HG03159 (cell line): ENCODE results near the gene KRTAP12-4.
"Not testable (repeated sequence)": the region's sequence is repeated elsewhere in the genome, so short reads cannot be mapped to it uniquely, and the experiment has no call there.

ENCODE experiments used
- ATAC-seq: cut with Tn5 transposase; IDR thresholded peaks from one replicate; pipeline ENCODE4 v1.9.1; 2021; ENCODE audit warnings: mild to moderate bottlenecking, moderate library complexity; ENCODE audit not compliant: unreplicated experiment

Gene KRTAP12-4

GRCh38 chr21:44613386-44614155 is 40.9 kb downstream of the KRTAP12-4 start:
- ATAC-seq, result no peak

DNA sequence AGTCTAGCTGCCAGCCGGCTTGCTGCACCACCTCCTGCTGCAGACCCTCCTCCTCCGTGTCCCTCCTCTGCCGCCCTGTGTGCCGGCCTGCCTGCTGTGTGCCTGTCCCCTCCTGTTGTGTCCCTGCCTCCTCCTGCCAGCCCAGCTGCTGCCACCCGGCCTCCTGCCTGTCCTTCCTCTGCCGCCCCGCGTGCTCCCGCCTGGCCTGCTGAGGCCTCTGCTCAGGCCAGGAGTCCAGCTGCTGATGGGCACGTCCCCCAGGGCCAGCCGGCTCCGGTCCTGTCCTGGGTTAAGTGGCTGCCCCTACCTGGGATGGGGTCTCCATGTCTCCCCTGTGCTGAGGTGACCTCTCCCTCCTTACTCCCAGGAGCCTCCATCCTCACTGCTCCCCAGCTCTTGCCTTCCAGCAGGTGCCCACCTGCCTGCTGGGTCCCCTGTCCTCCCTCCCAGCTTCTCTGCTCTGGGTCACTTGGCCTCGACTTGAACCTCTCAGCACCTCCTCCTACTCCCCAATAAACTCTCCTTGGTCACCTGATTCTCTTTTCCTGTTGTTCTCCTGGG is 41.7 kb downstream of the KRTAP12-4 start:
- no peak for ATAC-seq

GRCh38 chr21:44612029-44612486 is 42.4 kb downstream of the KRTAP12-4 start, which contains the start of gene KRTAP10-8:
TSS of gene KRTAP10-8 (plus strand) at chr21:44612079. CDS start at chr21:44612101, 22 bp downstream.
- ATAC-seq, result no peak

DNA sequence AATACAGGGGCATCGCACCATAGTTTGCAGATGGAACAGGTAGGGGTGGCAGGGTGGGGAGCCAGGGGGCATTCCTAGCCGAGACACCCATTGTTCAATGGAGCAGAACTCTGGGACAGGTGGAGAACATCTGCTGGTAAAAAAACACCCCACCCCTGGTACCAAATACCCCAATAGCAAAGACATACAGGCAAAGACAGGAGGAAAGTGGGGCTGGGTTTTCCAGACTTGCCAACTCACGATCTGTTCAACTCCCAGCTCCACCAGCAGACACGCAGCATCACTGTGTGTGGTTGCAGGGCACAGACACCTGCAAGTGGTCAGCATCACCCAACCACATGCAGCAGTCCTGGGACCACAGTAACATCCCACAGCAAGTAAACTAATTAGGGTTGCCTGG is 42.9 kb downstream of the KRTAP12-4 start:
- ATAC-seq, result no peak

DNA sequence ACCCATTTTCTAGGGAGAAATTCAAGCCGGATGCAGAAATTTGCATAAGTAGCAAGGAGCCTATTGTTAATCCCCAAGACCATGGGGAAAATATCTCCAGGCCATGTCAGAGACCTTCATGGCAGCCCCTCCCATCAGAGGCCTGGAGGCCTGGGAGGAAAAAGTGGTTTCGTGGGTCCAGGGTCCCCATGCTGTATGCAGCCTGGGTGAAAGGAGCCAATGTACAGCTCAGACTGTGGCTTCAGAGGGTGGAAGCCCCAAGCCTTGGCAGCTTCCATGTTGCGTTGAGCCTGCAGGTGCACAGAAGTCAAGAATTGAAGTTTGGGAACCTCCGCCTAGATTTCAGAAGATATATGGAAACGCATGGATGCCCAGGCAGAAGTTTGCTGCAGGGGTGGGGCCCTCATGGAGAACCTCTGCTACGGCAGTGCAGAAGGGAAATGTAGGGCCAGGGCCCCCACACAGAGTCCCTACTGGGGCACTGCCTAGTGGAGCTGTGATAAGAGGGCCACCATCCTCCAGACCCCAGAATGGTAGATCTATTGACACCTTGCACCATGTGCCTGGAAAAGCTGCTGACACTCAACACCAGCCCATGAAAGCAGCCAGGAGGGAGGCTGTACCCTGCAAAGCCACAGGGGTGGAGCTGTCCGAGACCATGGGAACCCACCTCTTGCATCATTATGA is 44.2 kb downstream of the KRTAP12-4 start:
- not testable (repeated sequence) for ATAC-seq

DNA sequence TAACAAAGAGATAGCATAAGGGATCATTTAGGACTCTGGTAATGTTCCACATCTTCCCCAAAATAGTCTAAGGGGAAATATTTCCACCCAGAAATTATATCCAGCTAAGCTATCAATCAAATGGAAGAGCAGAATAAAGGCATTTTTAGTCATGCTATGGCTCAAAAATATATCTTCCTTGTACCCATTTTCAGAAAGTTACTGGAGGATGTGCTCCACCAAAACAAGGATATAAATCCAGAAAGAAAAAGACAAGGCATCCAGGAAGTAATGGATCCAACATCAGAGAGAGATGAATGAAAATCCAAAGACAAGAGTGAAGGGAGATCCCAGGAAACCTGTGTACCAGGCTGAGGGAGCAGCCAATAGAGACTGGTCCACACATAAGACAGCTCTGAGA is 45.3 kb downstream of the KRTAP12-4 start:
- ATAC-seq, result no peak

DNA sequence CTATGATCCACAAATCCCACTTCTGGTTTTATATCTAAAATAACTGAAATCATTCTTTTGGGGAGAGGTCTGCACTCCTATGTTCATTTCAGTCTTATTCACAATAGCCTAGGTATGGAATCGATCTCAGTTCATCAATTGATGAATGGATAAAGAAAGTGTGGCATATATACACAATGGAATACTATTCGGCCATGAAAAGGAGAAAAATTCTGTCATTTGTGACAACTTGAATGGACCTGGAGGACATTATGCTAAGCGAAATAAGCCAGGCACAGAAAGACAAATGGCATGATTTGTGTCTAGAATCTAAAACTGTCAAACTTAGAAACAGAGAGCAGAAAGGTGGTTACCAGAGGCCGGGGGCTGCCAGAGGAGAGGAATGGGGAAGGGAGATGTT is 48.0 kb downstream of the KRTAP12-4 start:
- ATAC-seq, result no peak
